KOPT-K1 (cell line): ENCODE results near the gene CHD9NB.

Experiments used
- H3K27ac ChIP-seq: fragments of 200-600 bp; sonication (generic); 2 replicates; pipeline ENCODE4 v1.5.1; 2016; ENCODE audit warnings: antibody characterized with exemption, mild to moderate bottlenecking, low read depth, low read length; ENCODE audit not compliant: poor library complexity, severe bottlenecking
- H3K36me3 ChIP-seq: fragments of 200-600 bp; sonication (generic); 2 replicates; pipeline ENCODE4 v1.5.1; 2017; ENCODE audit warnings: antibody characterized with exemption, mild to moderate bottlenecking, low read length, moderate library complexity; ENCODE audit not compliant: insufficient read depth
- H3K9me3 ChIP-seq: fragments of 200-600 bp; sonication (generic); 2 replicates; pipeline ENCODE4 v1.5.1; 2017; ENCODE audit warnings: antibody characterized with exemption, low read length, mild to moderate bottlenecking; ENCODE audit not compliant: insufficient read depth, poor library complexity, severe bottlenecking

CHD9NB gene

DNA sequence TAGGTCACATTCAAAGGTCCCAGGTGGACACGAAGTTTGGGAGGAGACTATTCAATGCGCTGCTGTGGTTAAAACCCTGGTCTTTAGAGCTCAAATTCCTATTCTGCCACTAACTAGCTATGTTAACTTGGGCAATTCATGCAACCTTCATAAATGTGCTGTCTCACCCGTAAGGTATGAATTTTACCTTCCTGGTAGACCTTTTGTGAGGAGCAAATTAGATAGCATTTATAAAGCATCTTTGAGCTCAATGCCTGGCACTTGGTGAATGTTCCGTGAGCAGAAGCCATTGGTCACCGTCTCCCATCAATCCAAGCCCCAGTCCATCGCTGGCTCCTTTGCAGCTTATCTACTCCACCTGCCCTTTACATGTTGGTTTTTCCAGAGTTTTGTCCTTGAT, 16.6 kb downstream of the CHD9NB start:
- Histone ChIP-seq H3K27ac (no peak overlapping the region), H3K9me3 (peaks cover 17% of the 10 kb centered on the region), H3K36me3 (no peaks in the 10 kb centered on the region)

DNA sequence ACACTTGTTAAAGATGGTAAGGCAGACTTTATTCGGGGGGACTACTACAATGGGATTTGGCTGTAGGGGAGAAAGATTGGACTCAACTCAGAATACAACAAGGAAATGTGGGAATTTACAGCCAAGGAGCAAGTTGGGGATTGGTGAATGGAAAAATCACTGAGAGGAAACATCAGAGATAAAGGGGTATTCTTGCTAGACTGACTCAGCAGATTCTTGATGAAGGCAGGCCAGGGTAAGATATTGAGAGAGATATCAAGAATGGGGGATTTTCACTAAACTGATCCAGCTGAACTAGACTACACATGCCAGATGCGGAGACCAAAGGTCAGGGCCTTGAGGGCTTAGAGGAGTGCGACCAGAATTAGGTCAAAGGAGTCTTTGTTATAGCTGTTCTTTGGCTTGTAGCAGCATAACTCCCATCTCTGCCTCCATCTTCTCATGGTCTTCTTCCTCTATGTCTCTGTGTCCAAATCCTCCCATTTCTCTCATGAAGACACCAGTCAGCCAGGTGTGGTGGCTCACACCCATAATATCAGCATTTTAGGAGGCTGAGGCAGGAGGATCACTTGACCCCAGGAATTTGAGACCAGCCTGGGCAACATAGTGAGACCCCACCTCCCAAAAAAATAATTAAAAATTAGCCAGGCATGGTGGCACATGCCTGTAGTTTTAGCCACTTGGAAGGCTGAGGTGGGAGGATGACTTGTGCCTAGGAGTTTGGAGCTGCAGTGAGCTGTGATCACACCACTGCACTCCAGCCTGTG, 17.3 kb downstream of the CHD9NB start:
- Histone ChIP-seq H3K27ac (no peak overlapping the region), H3K36me3 (no peaks in the 10 kb centered on the region), H3K9me3 (peaks cover 17% of the 10 kb centered on the region)

DNA sequence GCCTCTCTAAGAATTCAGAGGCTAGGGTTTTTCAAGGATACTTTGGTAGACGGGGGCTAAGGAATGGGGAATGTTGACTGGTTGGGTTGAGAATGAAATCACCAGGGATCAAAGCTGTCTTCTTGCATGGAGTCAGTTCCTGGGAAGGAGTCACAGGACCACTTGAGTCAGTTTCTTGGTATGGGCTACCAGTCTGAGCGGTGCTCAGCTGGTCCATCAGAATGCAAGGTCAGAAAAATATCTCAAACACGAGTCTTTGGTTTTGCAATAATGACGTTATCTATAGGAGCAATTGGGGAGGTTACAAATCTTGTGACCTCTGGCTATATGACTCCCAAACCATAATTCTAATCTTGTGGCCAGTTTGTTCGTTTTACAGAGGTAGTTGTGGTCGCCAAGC, 18.4 kb downstream of the CHD9NB start:
- Histone ChIP-seq H3K27ac (no peak overlapping the region), H3K36me3 (no peaks in the 10 kb centered on the region), H3K9me3 (peaks cover 17% of the 10 kb centered on the region)

DNA sequence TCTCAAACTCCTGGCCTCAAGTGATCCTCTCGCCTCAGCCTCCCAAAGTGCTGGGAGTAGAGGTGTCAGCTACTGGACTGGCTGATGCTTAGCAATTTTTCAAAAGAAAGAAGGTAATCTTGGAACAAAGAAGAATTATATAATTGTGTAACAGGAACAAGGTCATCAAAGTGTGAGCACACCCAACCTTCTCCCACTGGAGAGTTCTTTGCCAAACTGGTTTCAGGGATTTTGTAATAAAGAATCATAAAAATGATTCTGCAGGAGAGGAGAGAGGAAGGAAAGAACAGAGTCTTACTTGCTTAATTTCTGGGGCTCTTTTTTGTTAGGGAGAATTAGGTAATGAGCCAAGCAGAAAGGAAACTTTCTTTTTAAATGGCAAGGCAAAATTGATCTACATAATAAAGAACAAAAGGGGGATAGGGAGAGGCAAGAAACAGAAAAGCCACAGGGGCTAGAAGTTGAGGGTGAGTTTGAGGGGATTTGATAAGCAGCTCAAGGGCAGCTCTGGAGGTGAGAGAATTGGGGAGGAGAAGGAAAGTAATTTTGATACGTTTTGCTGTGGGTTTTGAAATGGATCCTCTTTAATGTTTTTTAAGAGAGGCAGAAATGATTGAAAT, 21.3 kb downstream of the CHD9NB start:
- no peaks in the 10 kb centered on the region for H3K36me3 ChIP-seq

DNA sequence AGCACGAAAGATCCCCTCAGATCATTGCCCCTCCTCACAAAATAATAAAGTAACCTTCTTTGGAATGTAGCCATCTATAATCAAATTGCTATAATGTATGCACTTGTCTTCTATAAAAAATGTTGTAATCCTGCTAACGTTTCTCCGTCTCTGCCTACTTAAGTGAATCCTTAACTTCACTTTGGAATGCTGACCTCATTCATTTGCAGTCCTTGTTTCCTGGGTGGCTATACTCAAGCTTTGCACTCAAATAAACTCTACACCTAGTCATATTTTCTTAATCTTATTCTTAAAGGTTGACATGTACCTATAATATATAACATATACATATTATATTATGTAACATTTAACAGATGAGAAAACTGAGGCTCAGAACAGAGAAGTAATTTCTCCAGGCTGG, 22.7 kb downstream of the CHD9NB start:
- H3K9me3 ChIP-seq = peaks cover 17% of the 10 kb centered on the region
- H3K27ac ChIP-seq = no peak overlapping the region
- H3K36me3 ChIP-seq = no peaks in the 10 kb centered on the region

More for the DNA sequence above, 21.3 kb downstream of the CHD9NB start:
- peaks cover 17% of the 10 kb centered on the region for H3K9me3 ChIP-seq
- no peak overlapping the region for H3K27ac ChIP-seq

DNA sequence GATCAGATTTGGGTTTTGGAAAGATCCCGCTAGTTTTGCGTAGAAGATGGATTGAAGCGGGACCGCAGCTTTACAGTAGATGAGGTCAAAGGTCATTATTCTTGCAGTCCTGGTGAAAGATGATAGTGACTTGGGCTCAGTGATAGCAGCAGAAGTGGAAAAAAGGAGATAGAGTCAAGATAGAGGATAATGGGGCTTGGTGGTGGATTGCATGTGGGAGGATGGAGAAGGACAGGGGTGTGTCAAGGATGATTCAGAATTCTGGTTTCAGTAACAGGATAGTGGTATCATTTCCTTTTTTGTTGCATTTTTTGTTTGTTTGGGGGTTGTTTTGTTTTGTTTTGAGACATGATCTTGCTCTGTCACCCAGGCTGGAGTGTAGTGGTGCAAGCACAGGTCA, 28.7 kb downstream of the CHD9NB start:
- no peaks in the 10 kb centered on the region for H3K36me3 ChIP-seq
- H3K27ac ChIP-seq = no peak overlapping the region
- H3K9me3 ChIP-seq = no peaks in the 10 kb centered on the region

DNA sequence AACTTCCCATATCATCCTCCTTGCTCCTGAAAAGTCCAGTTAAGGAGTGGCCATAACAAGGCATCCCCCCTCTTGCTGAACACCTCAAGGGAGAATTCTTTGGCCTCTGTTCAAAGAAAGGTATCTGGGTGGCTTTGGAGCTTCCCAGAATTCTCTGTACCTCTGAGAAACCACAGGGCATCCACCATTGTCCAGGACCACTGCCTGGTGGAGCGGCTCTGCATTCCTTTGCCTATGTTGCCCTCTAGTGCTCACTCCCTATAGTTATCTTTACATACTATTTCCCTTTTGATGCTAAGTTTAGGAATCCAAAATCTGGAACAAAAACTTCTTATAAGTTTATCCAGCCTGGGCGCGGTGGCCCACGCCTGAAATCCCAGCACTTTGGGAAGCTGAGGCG, 30.3 kb downstream of the CHD9NB start:
- no peak overlapping the region for H3K27ac ChIP-seq
- no peaks in the 10 kb centered on the region for H3K36me3 ChIP-seq
- no peaks in the 10 kb centered on the region for H3K9me3 ChIP-seq

DNA sequence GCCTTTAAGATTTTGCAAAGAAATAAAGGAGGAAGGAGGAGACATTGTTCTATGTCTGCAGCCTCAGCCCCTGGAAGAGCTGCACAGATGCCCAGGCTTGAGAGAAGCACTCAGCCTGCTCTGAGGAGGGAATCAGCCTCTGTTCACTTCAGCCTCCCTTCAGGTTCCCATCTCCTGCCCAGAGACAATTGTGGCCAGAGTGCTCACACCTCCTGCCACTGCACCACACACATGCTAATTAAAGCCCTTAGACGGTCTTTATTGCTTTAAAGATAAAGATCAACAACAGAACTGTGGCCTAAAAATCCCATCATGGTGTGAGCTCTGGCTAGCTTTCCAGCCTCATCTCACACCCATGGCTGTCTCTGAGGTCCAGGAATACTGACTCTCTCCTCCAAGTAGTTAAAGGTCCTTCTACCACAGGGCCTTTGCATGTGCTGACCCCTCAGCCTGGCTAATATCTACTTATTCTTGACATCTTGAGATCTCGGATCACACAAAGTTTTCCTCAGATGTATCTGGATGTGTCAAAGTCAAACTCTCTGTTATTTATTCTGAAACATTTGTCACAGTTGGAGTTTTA, 33.8 kb downstream of the CHD9NB start:
- no peaks in the 10 kb centered on the region for H3K9me3 ChIP-seq
- H3K27ac ChIP-seq = no peak overlapping the region
- H3K36me3 ChIP-seq = no peaks in the 10 kb centered on the region

DNA sequence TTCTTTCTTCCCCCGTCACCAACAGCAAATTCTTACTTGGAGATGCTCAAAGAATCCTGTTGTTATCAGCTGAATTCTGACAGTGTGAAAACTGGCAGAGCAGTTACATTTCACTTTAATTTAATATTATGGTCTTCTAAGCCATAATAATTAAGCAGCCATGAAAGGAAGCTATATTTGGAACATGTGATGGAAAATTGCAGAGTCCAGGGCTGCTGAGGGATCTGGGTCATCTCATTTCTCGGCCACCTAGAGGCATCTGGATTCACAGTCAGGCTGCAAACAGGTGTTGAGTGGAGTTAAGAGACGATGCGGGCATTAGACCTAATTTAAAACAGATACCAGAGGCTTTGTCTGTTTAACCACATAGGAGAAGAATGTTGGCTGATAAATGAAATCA, 38.4 kb downstream of the CHD9NB start:
- H3K27ac ChIP-seq = no peak overlapping the region
- H3K36me3 ChIP-seq = no peaks in the 10 kb centered on the region
- no peaks in the 10 kb centered on the region for H3K9me3 ChIP-seq

DNA sequence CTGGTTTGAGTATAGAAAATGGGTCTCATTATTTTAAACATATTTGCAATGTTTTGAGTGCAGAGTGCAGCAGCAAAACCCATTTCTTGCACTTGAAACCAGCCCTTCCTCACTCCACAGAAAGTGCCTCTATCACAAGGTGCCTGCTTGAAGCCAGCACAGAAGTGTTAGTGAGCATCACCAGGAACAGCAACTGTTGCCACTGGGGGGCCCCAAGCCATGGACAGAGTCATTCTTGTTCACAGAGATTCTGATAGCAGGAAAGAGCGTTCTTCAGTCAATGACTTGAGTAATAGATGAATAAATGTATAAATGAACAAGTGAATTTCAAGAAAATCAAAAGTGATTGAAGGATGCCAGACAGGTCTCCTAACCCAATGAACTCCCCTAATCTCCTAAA, 45.6 kb downstream of the CHD9NB start:
- Histone ChIP-seq H3K27ac (no peak overlapping the region), H3K9me3 (no peaks in the 10 kb centered on the region), H3K36me3 (no peaks in the 10 kb centered on the region)

DNA sequence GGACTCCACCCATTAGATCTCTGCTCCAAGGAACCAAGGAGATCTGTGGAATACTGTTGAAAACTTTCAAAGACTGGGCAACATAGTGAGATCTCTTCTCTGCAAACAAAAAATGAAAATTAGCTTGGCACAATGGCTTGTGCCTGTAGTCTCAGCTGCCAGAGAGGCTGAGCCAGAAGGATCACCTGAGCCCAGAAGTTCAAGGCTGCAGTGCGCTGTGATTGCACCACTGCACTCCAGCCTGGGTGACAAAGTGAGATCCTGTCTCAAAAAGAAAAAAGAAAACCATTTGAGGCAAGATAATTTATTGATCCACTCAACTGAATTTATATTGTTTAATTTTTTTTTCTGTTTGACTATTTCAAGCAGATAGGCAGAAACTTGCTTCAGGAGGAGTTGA, 54.8 kb downstream of the CHD9NB start:
- H3K36me3 ChIP-seq = no peaks in the 10 kb centered on the region
- H3K9me3 ChIP-seq = no peaks in the 10 kb centered on the region
- H3K27ac ChIP-seq = no peak overlapping the region

DNA sequence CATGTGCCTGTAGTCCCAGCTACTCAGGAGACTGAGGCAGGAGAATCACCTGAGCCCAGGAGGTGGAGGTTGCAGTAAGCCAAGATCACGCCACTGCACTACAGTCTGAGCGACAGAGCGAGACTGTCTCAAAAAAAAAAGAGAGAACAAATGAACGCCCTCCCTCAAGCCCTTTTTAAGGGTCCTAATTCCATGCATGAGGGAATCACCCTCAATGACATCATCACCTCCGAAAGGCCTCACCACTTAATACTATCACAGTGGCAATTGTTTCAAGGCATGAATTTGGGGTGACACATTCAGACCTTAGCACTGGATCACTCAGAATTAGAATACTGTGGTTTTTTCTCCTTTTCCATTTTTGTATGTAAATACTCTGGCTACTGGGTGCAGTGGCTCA, 57.8 kb downstream of the CHD9NB start:
- H3K36me3 ChIP-seq = no peaks in the 10 kb centered on the region
- H3K27ac ChIP-seq = no peak overlapping the region
- no peaks in the 10 kb centered on the region for H3K9me3 ChIP-seq

DNA sequence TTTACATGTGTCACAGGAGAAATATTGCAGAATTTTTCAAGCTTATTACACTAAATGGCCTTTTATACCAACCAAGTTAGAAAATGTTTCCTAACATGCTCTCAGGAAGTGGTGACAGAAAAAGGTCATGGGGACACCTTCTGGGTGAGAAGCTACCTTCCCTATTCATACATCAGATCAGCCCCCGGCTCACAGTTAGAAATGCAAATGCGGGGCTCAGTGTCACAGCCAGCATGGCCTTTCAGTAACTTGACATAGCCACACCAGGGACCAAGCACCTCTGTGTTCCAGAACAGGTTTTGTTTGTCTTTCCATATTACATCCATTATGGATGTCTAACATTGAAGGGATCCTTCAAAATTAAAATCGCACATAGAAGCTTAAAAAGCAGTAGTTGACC, 59.5 kb downstream of the CHD9NB start:
- Histone ChIP-seq H3K9me3 (no peaks in the 10 kb centered on the region), H3K27ac (no peak overlapping the region), H3K36me3 (no peaks in the 10 kb centered on the region)

DNA sequence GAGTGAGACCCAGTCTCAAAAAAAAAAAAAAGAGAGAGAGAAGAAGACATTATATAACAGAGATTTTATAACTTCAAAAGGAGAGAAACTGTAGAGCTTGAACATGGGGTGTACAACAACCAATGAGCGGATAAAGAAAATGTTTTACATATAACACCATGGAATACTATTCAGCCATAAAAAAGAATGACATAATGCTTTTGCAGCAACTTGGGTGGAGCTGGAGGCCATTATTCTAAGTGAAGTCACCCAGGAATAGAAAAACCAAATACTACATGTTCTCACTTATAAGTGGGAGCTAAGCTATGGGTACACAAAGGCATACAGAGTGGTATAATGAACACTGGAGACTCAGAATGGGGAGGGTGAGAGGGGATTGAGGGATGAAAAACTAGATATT, 61.1 kb downstream of the CHD9NB start:
- Histone ChIP-seq H3K36me3 (no peaks in the 10 kb centered on the region), H3K9me3 (no peaks in the 10 kb centered on the region), H3K27ac (no peak overlapping the region)
